Measurements from ENCODE around the gene PMAIP1. TPM values are rescaled to one million over a fixed set of nuclear protein-coding genes. Genes with fewer than 3 reads are reported as not detected.

The PMAIP1 gene
- total RNA-seq, 1 donor from 2014 or later: 4.9 TPM

DNA sequence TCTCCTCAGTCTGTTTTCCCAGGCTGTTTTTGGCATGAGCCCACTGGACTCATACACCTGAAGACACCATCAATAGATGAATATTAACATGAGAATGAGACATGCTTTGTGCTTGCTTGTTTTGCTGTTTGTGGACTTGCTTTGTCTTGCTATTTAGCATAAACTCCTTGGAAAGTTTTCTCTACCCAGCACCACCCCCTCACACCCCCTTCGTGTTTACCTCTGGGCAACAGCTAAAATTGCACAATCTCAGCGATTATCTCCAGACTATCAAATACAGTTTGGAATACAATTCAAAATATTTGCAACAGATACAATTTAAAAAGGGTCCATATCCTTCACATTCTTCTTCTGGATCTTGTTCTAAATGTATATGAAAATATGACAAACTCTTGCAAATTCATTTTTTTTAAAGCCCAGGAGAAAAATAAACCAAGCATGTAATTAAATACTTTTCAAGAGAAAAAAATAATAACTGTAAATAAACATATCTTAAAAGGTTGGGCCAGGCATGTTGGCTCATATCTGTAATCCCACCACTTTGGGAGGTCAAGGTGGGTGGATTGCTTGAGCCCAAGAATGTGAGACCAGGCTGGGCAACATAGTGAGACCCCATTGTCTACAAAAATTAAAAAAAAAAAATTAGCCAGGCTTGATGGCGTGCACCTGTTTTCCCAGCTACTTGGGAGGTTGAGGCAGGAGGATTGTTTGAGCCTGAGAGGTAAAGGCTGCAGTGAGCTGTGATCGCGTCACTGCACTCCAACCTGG is 32.3 kb upstream of the PMAIP1 start:
- no peaks in the 10 kb centered on the region for H3K9me3 Mint-ChIP-seq (ENCODE audit: low read depth)
- H3K27ac Mint-ChIP-seq: no peak overlapping the region
- peaks cover 5% of the 10 kb centered on the region for H3K27me3 Mint-ChIP-seq
- DNase-seq (ENCODE audit: low spot score, unreplicated experiment): no peak
- H3K36me3 Mint-ChIP-seq (ENCODE audit: insufficient read depth): no peaks in the 10 kb centered on the region
- peaks cover 3% of the 10 kb centered on the region for H3K4me1 Mint-ChIP-seq (ENCODE audit: low read depth)
- no peak overlapping the region for H3K4me3 Mint-ChIP-seq (ENCODE audit: low read depth)
- TF ChIP-seq, protein P1, sequence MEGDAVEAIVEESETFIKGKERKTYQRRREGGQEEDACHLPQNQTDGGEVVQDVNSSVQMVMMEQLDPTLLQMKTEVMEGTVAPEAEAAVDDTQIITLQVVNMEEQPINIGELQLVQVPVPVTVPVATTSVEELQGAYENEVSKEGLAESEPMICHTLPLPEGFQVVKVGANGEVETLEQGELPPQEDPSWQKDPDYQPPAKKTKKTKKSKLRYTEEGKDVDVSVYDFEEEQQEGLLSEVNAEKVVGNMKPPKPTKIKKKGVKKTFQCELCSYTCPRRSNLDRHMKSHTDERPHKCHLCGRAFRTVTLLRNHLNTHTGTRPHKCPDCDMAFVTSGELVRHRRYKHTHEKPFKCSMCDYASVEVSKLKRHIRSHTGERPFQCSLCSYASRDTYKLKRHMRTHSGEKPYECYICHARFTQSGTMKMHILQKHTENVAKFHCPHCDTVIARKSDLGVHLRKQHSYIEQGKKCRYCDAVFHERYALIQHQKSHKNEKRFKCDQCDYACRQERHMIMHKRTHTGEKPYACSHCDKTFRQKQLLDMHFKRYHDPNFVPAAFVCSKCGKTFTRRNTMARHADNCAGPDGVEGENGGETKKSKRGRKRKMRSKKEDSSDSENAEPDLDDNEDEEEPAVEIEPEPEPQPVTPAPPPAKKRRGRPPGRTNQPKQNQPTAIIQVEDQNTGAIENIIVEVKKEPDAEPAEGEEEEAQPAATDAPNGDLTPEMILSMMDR (IDR thresholded peaks at IDR 0.05; ENCODE audit: unreplicated experiment): no peak

DNA sequence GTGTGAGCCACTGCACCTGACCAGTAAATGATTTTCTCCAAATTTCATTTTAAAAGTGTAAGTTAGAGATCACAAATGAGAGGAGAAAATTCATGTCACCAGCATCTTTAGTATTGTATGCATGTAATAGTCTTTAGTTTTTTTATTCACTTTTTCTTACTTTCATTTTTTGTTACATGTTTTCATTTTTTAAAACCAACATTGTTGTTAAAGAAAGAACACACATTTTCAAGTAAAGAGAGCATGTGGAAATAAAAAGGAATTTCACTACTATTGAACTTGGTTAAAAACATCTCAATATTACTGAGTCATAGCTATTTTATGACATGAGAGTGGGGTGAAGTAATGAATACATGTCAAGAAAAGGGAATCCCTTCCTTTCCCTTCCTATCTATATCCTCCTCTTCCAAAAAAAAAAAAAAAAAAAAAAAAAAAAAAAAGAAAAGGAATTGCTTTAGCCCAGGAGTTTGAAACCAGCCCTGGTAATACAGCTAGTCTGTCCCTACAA is 29.1 kb upstream of the PMAIP1 start:
- H3K4me3 Mint-ChIP-seq (ENCODE audit: low read depth): no peak overlapping the region
- H3K36me3 Mint-ChIP-seq (ENCODE audit: insufficient read depth): no peaks in the 10 kb centered on the region
- DNase-seq (ENCODE audit: low spot score, unreplicated experiment): no peak
- TF ChIP-seq, protein P1 (IDR thresholded peaks at IDR 0.05; ENCODE audit: unreplicated experiment): no peak
- no peaks in the 10 kb centered on the region for H3K4me1 Mint-ChIP-seq (ENCODE audit: low read depth)
- no peak overlapping the region for H3K27ac Mint-ChIP-seq
- peaks cover 5% of the 10 kb centered on the region for H3K27me3 Mint-ChIP-seq
- peaks cover under 1% of the 10 kb centered on the region for H3K9me3 Mint-ChIP-seq (ENCODE audit: low read depth)

DNA sequence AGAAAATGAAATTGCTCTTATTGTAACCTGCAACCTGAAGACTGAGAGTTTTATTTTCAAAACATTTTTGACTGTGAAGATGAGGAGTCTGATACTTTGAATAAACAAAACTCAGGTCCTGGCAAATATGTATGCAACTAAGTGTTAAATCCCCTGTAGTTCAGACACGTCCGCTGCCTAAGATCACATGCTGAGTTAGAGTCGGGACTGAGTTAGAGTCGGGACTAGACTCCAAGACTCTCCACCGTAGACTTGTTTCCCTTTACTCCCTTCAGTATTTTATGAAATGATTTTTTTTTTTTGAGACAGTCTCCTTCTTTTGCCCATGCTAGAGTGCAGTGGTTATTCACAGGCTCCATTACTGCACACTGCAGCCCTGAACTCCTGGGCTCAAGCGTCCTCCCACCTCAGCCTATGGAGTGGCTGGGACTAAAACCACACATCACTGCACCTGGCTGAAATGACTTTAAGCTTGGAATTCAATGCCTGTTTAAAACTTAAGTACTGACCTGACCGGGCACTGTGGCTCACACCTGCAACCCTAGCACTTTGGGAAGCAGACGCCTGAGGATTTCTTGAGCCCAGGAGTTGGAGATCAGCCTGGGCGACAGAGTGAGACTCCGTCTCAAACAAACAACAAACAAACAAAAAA is 28.0 kb upstream of the PMAIP1 start:
- no peak overlapping the region for H3K27ac Mint-ChIP-seq
- peaks cover 3% of the 10 kb centered on the region for H3K9me3 Mint-ChIP-seq (ENCODE audit: low read depth)
- no peak overlapping the region for H3K4me3 Mint-ChIP-seq (ENCODE audit: low read depth)
- TF ChIP-seq, protein P1 (IDR thresholded peaks at IDR 0.05; ENCODE audit: unreplicated experiment): no peak
- no peaks in the 10 kb centered on the region for H3K36me3 Mint-ChIP-seq (ENCODE audit: insufficient read depth)
- H3K4me1 Mint-ChIP-seq (ENCODE audit: low read depth): no peaks in the 10 kb centered on the region
- peaks cover 5% of the 10 kb centered on the region for H3K27me3 Mint-ChIP-seq
- no peak for DNase-seq (ENCODE audit: low spot score, unreplicated experiment)

DNA sequence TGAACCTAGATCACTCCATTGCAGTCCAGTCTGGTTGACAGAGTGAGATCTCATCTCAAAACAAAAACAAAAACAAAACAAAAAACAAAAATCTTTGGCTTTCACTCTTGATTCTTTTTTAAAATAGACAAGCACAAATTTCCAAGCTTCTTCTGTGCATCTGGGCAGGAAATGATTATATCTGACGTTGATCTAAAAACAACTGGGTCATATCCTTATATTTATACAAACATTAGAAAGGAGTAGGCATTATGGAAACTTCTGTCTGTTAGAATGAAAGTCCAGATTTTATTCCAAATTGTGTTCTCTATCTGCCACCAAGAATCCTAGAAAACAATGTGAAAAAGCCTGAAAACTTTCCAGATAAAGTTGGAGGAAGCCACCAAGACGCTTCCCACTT is 26.2 kb upstream of the PMAIP1 start:
- peaks cover 5% of the 10 kb centered on the region for H3K27me3 Mint-ChIP-seq
- H3K4me1 Mint-ChIP-seq (ENCODE audit: low read depth): no peaks in the 10 kb centered on the region
- peaks cover 3% of the 10 kb centered on the region for H3K9me3 Mint-ChIP-seq (ENCODE audit: low read depth)
- no peak overlapping the region for H3K27ac Mint-ChIP-seq
- H3K4me3 Mint-ChIP-seq (ENCODE audit: low read depth): no peak overlapping the region
- TF ChIP-seq, protein P1 (IDR thresholded peaks at IDR 0.05; ENCODE audit: unreplicated experiment): no peak
- H3K36me3 Mint-ChIP-seq (ENCODE audit: insufficient read depth): no peaks in the 10 kb centered on the region
- no peak for DNase-seq (ENCODE audit: low spot score, unreplicated experiment)

DNA sequence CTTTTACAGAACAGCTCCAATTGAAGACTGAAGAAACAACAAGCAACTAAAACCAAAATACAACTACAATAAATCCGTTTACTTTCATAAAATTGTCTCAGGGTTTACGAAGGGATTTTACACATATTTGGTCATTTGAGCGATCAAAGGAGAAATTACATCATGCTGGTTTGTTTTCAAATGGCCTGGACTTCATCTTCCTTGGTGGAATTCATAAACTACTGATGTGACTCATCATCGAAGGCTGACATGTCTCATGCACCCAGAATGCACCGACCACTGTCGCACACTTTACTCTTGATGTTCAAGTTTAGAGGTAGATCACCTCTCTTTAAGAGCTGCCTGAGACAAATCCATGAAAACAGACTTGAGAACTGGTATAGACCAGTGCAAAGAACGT is 25.6 kb upstream of the PMAIP1 start:
- Mint-ChIP-seq H3K4me3 (ENCODE audit: low read depth) (no peak overlapping the region), H3K27ac (no peak overlapping the region), H3K36me3 (ENCODE audit: insufficient read depth) (no peaks in the 10 kb centered on the region), H3K27me3 (peaks cover 5% of the 10 kb centered on the region), H3K9me3 (ENCODE audit: low read depth) (peaks cover 3% of the 10 kb centered on the region), H3K4me1 (ENCODE audit: low read depth) (no peaks in the 10 kb centered on the region)
- TF ChIP-seq, protein P1 (IDR thresholded peaks at IDR 0.05; ENCODE audit: unreplicated experiment): no peak
- DNase-seq (ENCODE audit: low spot score, unreplicated experiment): no peak

Data from progenitor cell of endocrine pancreas (in vitro differentiated cells).